HUES48 (cell line): ENCODE measurements around the gene SH3BP4.
"Not testable (repeated sequence)": the region's sequence is repeated elsewhere in the genome, so short reads cannot be mapped to it uniquely, and the experiment has no call there.

Source experiments
- H3K27ac ChIP-seq: one replicate; pipeline ENCODE4 v1.7.0; 2013; ENCODE audit warnings: low read depth, low read length, inconsistent platforms
- H3K27me3 ChIP-seq: 2 replicates; pipeline ENCODE4 v1.6.1; 2013; ENCODE audit warnings: mild to moderate bottlenecking, low read length; ENCODE audit not compliant: control insufficient read depth, insufficient read depth
- H3K36me3 ChIP-seq: 2 replicates; pipeline ENCODE4 v1.6.1; 2013; ENCODE audit warnings: low read length; ENCODE audit not compliant: control insufficient read depth, insufficient read depth
- H3K4me1 ChIP-seq: 2 replicates; pipeline ENCODE4 v1.6.1; 2013; ENCODE audit warnings: mild to moderate bottlenecking, low read length; ENCODE audit not compliant: control insufficient read depth, insufficient read depth
- H3K4me3 ChIP-seq: 2 replicates; pipeline ENCODE4 v1.5.1; 2013; ENCODE audit warnings: mild to moderate bottlenecking, low read depth, low read length
- H3K9ac ChIP-seq: 2 replicates; pipeline ENCODE4 v1.6.1; 2013; ENCODE audit warnings: mild to moderate bottlenecking, low read depth, low read length, moderate library complexity
- H3K9me3 ChIP-seq: 2 replicates; pipeline ENCODE4 v1.6.1; 2013; ENCODE audit warnings: low read length; ENCODE audit not compliant: control insufficient read depth, insufficient read depth

The SH3BP4 gene

DNA sequence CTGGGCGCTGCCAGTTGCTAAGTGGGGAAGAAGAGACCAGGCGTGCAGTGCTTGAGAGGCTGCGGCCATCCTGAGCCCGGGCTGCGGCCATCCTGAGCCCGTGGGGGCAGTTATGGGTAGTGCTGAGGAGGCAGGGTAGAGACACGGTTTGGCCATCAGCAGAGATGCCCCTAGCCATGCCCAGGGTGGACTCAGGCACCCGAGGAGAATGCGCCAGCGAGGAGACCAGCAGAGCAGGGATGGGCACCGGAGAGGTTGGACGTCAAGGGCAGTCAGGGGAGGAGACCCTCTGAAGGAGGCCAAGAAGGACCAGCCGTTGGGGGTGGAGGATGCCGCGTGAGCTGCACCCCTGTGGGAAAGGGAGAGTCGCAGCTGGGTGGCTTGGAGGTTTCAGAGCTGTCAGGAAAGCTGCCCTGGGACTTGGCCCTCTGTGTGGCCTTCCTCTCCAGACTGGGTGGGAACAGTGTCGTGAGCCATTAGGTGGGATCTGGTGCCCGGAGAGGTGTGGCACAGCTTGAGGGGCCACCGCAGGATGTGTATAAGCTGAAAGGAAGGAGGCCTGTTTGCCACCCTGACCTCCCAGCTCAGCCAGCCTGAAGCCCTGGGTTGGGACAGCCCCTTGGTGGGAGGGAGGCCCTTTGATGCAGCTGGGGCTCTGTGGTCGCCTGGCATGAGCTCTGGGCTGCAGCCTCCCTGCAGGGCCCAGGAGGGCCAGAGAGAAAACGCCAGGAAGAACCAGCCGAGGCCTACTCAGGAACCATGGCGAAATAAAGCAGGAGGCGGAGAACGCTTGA, 56.0 kb downstream of the SH3BP4 start:
- Histone ChIP-seq H3K27me3 (no peaks in the 10 kb centered on the region), H3K36me3 (no peaks in the 10 kb centered on the region), H3K27ac (no peak overlapping the region), H3K9ac (no peak overlapping the region), H3K4me1 (peaks cover 45% of the 10 kb centered on the region), H3K4me3 (no peak overlapping the region), H3K9me3 (no peaks in the 10 kb centered on the region)

DNA sequence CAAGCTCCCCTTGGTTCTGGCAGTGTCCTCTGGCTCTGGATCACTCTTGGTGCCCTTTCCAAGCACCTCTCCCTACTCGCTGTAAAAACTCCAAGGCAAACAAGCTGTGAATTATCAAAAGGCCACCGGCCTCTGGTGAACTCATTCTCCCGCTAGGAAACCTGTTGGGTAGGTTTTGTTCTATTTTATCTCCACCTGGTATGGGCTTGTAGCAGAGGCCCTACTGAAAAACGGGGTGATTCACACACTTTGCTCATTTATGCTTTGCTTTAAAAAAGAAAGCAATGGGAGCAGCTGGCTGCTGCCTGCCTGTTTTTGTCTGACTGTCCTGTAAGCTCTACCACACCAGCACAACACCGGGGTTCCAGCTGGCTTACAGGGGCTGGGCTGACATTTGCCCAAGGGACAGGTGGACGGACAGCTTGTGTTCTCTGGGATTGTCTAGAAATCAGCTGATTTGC, 56.8 kb downstream of the SH3BP4 start:
- no peak overlapping the region for H3K27ac ChIP-seq
- H3K4me1 ChIP-seq = peaks cover 49% of the 10 kb centered on the region

DNA sequence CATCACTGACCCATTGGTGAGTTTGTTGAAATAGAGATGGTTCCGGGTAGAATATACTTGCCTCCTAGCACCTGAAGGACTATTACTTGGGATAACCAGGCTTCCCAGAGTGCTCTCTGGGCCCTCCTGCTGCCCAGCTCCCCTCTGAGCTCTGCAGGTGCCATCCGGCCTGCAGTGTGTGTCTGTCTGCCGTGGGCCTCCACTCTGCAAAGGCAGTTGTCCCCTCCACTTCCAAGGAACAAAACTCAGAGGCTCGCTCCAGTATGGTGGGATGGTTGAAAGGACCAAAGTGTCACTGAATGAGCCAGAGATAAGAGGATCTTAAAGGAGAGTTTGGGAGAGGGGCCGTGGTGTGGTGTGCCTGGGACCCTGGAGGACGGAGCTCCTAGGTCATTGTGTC, 57.3 kb downstream of the SH3BP4 start:
- Histone ChIP-seq H3K4me3 (no peak overlapping the region), H3K9ac (no peak overlapping the region), H3K27me3 (no peaks in the 10 kb centered on the region), H3K9me3 (no peaks in the 10 kb centered on the region), H3K36me3 (no peaks in the 10 kb centered on the region), H3K27ac (no peak overlapping the region), H3K4me1 (peaks cover 49% of the 10 kb centered on the region)

More for the DNA sequence above, 56.8 kb downstream of the SH3BP4 start:
- no peaks in the 10 kb centered on the region for H3K27me3 ChIP-seq
- H3K9ac ChIP-seq = no peak overlapping the region
- H3K4me3 ChIP-seq = no peak overlapping the region
- no peaks in the 10 kb centered on the region for H3K9me3 ChIP-seq
- H3K36me3 ChIP-seq = no peaks in the 10 kb centered on the region

DNA sequence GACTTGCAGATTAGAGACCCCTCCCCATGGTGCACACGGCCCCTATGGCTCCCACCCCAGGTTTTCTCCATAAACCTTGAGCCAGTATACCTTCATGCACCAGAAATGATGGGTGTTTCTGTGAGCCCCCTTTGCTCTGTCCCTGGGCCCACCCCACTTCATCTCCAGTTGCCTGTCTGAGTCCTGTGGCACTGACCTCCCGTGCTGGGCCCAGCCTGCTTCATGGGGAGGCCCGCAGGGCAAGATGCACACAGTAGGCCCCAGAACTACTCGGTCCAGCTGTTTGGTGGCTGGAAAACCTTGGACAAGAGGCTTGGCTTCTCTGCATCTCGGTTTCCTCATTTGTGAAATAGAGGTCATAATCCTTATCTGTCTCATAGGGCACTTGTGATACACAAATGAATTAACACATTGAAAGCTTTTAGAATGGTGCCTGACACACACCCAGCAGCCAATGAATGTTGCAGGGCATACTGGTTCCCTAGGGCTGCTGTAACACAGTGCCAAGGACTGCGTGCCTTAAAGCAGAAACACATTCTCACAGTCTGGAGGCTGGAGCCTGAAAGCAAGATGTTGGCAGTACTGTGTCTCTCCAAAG, 58.4 kb downstream of the SH3BP4 start:
- Histone ChIP-seq H3K27ac (no peak overlapping the region), H3K4me1 (peaks cover 47% of the 10 kb centered on the region), H3K4me3 (no peak overlapping the region), H3K36me3 (no peaks in the 10 kb centered on the region), H3K9ac (no peak overlapping the region), H3K9me3 (no peaks in the 10 kb centered on the region), H3K27me3 (no peaks in the 10 kb centered on the region)

DNA sequence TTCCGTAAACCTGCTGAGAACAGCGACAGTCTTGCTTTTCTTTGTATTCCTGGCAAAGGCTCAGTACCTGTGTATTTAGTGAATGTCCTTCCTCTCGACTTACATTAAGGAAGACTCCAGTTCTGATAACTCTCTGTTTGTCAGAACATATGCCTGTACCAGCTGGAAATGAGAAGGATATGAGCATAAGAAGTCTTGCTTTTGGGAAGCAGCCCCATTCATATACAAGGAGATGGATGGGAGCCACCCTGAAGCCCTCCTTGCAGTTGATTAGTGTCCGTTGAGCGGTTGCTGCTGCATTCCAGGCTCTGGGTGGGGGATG, 59.8 kb downstream of the SH3BP4 start:
- Histone ChIP-seq H3K9ac (no peak overlapping the region), H3K9me3 (no peaks in the 10 kb centered on the region), H3K27me3 (no peaks in the 10 kb centered on the region), H3K36me3 (no peaks in the 10 kb centered on the region), H3K27ac (no peak overlapping the region), H3K4me1 (peaks cover 35% of the 10 kb centered on the region), H3K4me3 (no peak overlapping the region)

DNA sequence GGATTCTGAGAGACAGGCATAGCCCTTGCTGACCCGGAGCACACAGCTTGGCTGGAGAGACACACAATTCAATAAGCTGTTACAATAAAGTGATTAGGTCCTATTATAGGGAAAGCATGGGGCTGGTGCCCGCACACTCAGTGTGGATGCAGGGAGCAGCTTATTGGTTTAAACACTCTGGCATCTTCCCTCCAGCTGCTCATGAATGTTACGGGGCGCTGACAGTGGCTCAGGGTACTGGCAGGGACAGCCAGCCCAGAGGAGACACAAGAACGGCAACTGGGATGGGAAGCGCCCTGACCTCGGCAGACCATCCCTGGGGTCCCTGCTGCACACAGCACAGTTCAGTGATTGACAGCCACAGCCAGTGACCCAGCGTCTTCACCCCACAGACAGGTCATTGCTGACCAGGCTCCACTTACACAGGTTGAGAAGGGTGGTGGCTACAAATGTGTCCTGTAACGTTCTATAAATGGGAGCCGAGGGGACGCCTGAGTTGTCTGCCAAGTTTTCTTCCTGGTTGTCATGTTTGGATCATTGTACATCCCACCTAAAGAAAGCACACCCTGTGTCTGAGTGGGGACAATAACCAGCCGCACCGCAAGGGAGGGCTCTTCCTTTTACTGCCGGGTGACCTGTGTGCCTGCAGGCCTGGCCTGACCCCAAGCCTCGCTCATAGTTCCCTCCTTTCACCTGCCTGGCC, 60.3 kb downstream of the SH3BP4 start:
- H3K9ac ChIP-seq = no peak overlapping the region
- peaks cover 35% of the 10 kb centered on the region for H3K4me1 ChIP-seq
- no peaks in the 10 kb centered on the region for H3K36me3 ChIP-seq

DNA sequence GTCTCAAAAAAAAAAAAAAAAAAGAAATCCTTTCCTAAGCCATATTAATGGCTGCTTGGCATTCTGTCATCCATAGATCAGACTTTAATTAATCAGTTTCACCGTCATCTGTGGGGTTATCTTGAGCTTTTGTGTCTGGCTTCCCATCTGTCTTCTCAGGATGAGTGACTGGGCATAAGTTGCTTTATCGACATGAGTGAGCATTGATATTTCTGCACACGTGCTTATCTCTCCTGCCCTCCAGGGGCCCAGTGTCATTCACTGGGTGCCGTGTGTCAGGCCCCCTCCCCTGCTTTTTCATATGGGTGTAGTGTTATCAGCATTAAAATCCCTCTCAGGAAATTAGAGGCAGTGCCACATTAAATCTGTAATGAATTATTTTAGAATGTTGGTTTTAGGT, 65.6 kb downstream of the SH3BP4 start:
- Histone ChIP-seq H3K9me3 (no peaks in the 10 kb centered on the region), H3K27me3 (no peaks in the 10 kb centered on the region), H3K27ac (no peak overlapping the region), H3K36me3 (no peaks in the 10 kb centered on the region), H3K4me1 (peaks cover 10% of the 10 kb centered on the region), H3K4me3 (no peak overlapping the region), H3K9ac (no peak overlapping the region)

More for the DNA sequence above, 60.3 kb downstream of the SH3BP4 start:
- no peak overlapping the region for H3K4me3 ChIP-seq
- H3K9me3 ChIP-seq = no peaks in the 10 kb centered on the region
- no peaks in the 10 kb centered on the region for H3K27me3 ChIP-seq
- no peak overlapping the region for H3K27ac ChIP-seq

DNA sequence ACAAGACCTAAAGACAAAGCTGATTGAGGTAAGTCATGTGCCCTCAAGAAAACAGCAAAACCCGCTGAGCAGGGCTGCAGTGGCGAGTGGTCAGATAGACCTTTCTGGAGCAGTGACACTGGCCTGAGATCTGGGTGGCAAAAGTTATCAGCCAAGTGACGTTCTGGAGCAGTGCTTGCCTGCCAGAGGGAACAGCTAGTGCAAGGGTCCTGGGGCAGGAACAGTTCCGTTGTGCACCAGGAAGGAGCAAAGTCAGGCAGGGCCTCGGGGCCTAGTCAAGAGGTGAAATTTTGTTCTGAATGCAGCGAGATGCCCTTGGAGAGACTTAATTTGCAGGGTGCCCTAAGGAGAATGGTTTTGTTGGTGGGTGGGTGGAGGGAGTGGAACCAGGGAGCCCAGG, 67.0 kb downstream of the SH3BP4 start:
- Histone ChIP-seq H3K9me3 (no peaks in the 10 kb centered on the region), H3K27ac (no peak overlapping the region), H3K36me3 (no peaks in the 10 kb centered on the region), H3K4me1 (peaks cover 5% of the 10 kb centered on the region), H3K27me3 (no peaks in the 10 kb centered on the region), H3K4me3 (no peak overlapping the region), H3K9ac (no peak overlapping the region)

DNA sequence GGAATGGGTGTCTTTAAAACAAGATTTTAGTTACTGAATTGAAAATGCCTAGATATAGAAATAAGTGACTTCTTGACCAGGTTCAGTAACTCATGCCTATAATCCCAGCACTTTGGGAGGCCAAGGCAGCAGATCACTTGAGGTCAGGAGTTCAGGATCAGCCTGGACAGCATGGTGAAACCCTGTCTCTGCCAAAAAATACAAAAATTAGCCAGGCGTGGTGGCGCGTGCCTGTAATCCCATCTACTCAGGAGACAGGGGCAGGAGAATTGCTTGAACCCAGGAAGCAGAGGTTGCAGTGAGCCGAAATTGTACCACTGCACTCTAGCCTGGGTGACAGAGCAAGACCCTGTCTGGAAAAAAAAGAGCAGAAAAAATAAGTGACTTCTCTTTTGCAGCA, 68.3 kb downstream of the SH3BP4 start:
- H3K27me3 ChIP-seq, H3K27ac ChIP-seq, H3K4me1 ChIP-seq, H3K9ac ChIP-seq, H3K4me3 ChIP-seq, H3K36me3 ChIP-seq, H3K9me3 ChIP-seq: not testable (repeated sequence)

DNA sequence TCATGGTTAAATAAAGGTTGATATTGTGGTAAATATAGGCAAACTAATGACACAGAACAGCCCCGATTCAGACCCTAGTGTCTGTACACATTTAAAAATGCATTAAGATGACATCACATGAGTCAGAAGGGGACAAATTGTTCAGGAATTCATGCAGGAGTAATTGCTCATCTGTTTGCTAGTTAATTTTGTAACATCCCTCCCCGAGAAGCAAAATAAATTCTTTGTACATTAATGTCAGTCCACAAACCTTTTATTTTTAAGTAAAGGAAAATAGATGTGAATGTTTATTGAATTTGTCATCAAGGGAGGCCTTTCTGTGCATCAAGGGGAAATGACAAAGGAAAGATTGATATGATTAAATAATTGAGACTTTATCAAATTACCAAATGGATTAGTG, 69.9 kb downstream of the SH3BP4 start:
- Histone ChIP-seq H3K4me3 (no peak overlapping the region), H3K9me3 (no peaks in the 10 kb centered on the region), H3K36me3 (no peaks in the 10 kb centered on the region), H3K4me1 (peaks cover 15% of the 10 kb centered on the region), H3K27me3 (no peaks in the 10 kb centered on the region), H3K27ac (no peak overlapping the region), H3K9ac (no peak overlapping the region)

DNA sequence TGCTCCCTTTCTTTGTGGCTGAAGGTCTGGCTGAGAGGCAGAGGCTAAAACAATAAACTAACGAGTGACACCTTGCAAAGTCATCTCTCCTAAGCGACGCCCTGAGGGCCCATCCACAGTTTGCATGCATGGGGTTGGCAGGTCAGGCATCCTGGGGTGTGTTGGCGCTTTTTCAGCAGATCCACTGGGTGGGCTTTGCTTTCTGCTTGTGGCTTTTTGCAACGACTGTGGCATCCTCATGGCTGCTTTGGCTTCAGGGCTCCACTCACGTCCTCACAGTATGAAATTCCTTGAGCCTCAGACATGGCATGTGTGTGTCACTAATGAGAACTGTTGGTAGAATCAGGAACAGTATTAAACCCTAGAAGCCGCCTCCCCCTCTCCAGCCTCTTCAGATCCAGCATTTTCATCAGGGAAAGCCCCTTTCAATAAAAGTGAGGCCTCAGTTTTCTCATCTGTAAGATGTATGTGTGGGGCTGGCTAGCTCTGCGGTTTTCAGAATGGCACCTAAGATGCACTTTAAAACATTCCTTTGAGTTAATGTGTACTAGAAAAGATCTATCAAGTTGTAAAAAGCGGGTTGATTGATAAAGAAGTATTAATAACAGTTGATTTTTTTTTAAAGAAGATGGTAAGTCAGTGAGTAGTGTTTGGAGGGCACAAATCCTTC, 72.5 kb downstream of the SH3BP4 start:
- Histone ChIP-seq H3K4me3 (no peak overlapping the region), H3K27ac (no peak overlapping the region), H3K9ac (no peak overlapping the region), H3K4me1 (peaks cover 15% of the 10 kb centered on the region), H3K9me3 (no peaks in the 10 kb centered on the region), H3K27me3 (no peaks in the 10 kb centered on the region), H3K36me3 (no peaks in the 10 kb centered on the region)
